ENCODE measurements around the gene MPP2. TPM values are rescaled to one million over a fixed set of nuclear protein-coding genes. Genes with fewer than 3 reads are reported as not detected.
"Not testable (repeated sequence)": the region's sequence is repeated elsewhere in the genome, so short reads cannot be mapped to it uniquely, and the experiment has no call there.

The MPP2 gene
- total RNA-seq, 1 donor from 2014 or later = 2.3 TPM

GRCh38 chr17:43931062-43931571 is 23.8 kb upstream of the MPP2 start:
- DNase-seq (ENCODE audit: low spot score) = no peak

DNA sequence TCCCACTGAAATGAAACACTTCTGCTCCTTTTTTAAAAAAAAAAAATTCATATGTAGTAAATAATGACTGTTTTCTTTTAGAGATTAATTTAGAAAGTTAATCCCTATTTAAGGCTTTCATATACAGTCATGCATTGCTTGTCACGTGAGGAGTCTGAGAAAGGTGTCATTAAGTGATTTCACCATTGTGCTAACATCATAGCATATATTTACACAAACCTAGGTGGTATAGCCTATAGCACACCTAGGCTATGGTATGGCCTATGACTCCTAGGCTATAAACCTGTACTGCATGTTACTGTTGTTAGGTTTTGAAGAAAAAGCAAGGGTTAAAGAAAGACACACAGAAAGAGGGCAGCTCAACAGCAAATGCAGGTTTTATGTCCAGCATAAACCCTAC is 21.3 kb upstream of the MPP2 start:
- no peak for DNase-seq (ENCODE audit: low spot score)

GRCh38 chr17:43927929-43928328 is 20.6 kb upstream of the MPP2 start:
- DNase-seq (ENCODE audit: low spot score) = not testable (repeated sequence)

DNA sequence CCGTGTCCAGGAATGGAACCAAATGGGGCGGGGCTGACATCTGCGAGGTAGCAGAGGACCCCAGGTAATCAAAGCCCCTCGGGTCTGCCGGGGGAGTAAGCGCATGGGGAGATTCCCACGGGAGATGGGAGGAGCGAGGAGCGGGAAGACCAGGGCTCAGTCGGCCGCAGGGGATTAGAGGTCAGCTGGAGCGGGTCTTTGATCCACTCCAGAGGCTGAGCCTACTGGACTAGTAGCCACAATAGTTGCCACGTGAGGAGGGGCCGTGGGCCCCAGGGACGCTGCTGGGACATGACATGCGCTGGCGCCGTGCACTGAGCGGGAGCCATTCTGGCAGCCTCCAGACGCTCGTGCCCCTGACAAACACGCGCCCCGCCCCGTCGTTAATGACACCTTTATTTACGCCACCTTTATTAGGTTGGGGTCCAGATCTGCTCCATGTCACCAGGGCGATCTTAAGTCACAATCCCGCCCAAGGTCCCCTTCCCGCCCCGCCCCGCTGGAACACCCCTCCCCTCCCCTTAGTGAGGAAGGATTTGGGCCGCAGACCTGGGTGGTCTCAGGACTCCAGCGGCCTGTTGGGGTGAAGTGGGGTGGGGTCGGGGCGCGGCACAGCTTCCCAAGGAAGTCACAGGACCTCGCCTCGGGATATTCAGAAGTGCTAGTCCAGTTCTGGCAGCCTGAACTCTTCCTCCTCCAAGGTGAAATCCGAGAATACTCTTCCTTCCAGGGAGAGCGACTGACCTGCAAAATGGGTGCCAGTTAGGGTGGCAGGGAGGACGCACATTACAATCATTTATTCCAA is 19.9 kb upstream of the MPP2 start:
- DNase-seq (ENCODE audit: low spot score) = no peak

- no peak for DNase-seq (ENCODE audit: low spot score)
These were observed 17.2 kb upstream of the MPP2 start for GRCh38 chr17:43924558-43924957.

GRCh38 chr17:43920500-43921095 is 13.3 kb upstream of the MPP2 start:
- DNase-seq (ENCODE audit: low spot score) = no peak

GRCh38 chr17:43918026-43918389 is 10.7 kb upstream of the MPP2 start:
- no peak for DNase-seq (ENCODE audit: low spot score)

DNA sequence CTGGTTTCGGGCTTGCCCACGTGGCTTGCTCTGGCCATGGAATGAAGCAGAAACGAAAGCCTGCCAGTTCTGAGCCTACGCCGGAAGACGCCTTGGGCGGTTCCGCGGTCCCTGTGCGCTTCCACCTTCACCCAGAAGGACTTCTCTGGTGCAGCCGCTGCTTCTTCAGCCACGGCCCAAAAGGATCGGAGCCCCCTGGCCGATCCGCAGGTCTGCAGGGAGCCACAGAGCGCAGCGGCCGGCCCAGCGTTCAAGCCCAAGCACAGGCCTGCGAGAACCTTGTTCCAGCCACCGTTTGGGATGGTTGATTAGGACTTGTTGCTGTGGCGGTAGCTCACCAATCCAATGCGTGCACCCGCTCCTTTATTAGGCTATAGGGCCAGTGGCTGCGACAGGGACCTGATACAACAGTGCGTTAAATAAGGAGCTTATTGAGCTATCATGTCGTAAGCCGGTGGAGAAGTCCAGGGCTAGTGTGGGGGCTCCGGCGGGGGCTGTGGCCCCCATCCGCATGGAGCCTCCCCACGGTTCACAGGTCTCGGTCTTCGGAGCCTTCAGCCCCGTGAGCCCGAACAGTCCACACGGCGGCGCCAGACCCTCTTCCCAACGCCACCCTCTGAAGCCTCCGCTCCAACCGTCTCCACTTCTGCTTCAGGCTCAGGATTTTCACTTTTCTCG is 10.2 kb upstream of the MPP2 start:
- DNase-seq (ENCODE audit: low spot score) = no peak

DNA sequence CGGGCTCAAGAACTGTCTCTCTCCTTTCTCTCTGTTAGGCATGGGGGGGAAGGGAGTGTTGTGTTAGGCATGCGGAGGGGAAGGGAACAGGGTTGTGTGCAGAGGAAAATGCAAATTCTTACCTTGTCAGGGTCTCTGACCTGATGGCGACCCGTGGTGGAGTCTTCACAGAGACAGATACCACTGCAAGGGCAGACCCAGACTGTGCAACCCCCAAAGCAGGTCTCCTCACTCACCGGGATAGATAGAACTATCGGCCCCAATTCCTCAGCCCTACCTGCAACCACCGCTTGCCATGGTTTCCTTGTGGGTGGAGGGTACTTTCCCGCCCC is 9.6 kb upstream of the MPP2 start:
- no peak for DNase-seq (ENCODE audit: low spot score)

- no peak for DNase-seq (ENCODE audit: low spot score)
These were observed 9.0 kb upstream of the MPP2 start for GRCh38 chr17:43916385-43916784.

GRCh38 chr17:43915559-43915958 is 8.2 kb upstream of the MPP2 start:
- DNase-seq (ENCODE audit: low spot score) = no peak

DNA sequence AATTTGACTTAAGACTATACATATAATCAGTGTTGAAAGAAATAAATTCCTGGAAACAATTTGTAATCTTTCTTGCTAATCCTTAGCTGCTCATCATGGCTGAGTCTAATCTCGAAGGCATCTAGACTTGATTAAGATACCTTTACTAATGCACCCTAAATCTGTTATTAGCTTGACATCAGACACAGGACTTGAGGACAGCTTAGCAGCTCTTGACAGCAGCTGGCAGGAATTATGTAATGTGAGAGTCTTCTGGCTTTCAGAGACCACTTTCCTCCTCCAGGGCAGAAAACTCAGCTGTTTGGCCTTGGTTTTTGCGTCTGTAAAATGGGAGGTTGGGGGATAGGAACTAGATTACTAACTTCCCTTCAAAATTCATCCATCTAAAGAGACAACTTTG is 7.1 kb upstream of the MPP2 start:
- DNase-seq (ENCODE audit: low spot score) = no peak

DNA sequence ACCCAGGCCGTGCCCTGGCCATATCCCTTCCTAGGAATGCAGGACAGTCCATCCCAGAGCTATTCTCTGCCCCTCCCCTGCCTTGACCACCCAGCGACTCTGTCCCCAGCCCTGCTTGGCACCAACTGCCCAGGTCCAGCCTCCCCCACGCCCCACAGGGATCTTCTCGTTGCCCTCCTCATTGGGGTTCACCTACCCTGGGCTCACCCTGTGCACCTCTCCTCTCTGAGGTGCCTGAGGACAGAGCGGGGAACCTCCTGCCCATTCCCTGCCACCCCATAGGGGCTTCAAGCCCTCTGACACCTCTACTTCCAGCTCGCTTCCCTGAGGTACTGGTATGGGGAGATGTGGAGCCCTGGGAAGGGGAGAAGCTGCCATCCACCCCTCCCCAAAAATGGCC is 6.2 kb upstream of the MPP2 start:
- no peak for DNase-seq (ENCODE audit: low spot score)

GRCh38 chr17:43912635-43913304 is 5.4 kb upstream of the MPP2 start:
- DNase-seq (ENCODE audit: low spot score) = no peak

GRCh38 chr17:43911904-43912303 is 4.6 kb upstream of the MPP2 start:
- DNase-seq (ENCODE audit: low spot score) = no peak

GRCh38 chr17:43909537-43910231 is 2.3 kb upstream of the MPP2 start:
- DNase-seq (ENCODE audit: low spot score) = no peak

GRCh38 chr17:43907998-43908721 is 824 bp upstream of the MPP2 start:
- no peak for DNase-seq (ENCODE audit: low spot score)

DNA sequence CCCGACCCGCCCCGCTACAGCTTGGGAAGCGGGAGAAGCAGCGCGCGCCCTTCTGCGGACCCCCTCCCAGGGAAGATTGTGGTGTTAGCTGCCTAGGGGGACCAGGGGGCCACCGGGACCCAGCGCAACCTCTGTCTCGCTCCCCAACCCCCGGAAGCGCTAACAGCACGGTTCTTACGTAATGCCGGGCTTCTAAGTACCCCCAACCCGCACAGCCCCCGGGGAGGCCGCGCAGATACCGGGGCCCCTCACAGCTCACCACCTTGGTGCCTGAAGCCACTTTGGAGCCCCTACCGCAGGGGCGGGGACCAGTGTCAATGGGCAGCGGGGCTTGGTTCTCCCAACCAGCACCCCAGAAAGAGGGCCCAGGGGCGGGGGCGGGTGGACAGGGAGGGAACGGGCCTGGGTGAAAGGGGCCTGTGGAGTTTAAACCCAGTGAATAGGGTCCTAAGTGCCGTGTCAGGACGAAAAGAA is 348 bp downstream of the MPP2 start:
- DNase-seq (ENCODE audit: low spot score) = no peak

DNA sequence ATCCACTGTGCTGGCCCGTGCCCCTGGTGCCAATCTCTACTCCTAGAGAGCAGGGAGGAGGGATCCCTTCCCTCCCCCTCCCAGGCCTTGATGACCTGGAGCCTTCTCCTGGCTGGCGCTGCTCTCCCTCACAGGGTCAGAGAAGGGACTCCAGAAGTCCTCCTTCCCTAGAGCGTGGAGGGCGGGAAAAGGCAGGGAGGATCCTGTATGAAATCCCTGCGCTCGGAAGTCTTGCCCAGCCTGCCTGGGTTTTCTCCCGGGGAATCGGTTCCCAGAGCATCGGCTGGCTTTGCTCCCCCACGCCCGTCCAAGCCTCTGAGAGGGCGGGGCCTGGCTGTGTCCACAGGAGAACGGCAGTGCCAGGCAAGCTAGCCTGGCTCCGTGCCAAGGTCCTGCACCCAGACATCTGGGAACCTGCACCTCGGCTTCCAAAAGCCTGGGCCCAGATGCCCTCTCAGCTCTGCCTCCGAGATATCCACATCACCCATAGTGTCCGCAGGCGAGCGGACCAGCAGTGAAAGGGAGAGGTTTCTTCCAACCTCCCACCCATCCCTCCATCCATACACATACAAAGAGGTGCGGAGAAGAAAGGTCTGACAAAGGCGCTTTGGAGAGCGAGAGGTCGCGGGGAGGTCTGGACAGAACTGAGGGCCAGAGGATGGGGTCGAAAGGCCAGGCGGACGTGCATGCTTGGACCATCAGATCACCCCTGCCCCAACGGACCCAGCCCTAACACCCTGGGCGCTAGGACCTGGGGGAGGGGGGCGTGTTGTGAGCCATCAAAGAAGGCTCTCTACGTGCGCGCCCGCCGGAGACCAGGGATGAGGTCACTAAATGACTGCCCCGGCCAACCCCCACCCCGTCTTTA is 1.1 kb downstream of the MPP2 start:
- DNase-seq (ENCODE audit: low spot score) = no peak

Data from mesenteric fat pad (tissue), 1 donor.